Gastroesophageal sphincter (tissue), 4 donors: Measurements from ENCODE around the gene SZT2. TPM values are rescaled to one million over a fixed set of nuclear protein-coding genes. Genes with fewer than 3 reads are reported as not detected.

Experiments
- ATAC-seq: fragments of 150-250 bp; one replicate; pipeline ENCODE4 v1.9.1; 2016; ENCODE audit warnings: mild to moderate bottlenecking, moderate library complexity
- H3K27ac ChIP-seq, 4 donors: fragments of 200-600 bp; sonication (generic) in 3 of 4; 1 replicate in 3 of 4; 2 replicates in 1 of 4; pipeline ENCODE4 v1.5.1; 2016 to 2019
- H3K27me3 ChIP-seq: fragments of 200-600 bp; sonication (generic); one replicate; pipeline ENCODE4 v1.5.1; 2019
- H3K36me3 ChIP-seq, 2 donors: fragments of 200-600 bp; sonication (generic); one replicate each; pipeline ENCODE4 v1.5.1; 2019; ENCODE audit warnings: control low read depth in 1 of 2
- H3K4me1 ChIP-seq, 3 donors: fragments of 200-600 bp; sonication (generic); 1 replicate in 2 of 3; 2 replicates in 1 of 3; pipeline ENCODE4 v1.5.1; 2016 to 2019; ENCODE audit warnings: control low read depth in 2 of 3
- H3K4me3 ChIP-seq, 2 donors: fragments of 200-600 bp; sonication (generic); one replicate each; pipeline ENCODE4 v1.5.1; 2019; ENCODE audit warnings: mild to moderate bottlenecking in 1 of 2, moderate library complexity in 1 of 2
- H3K9me3 ChIP-seq, 3 donors: fragments of 200-600 bp; sonication (generic); one replicate each; pipeline ENCODE4 v1.5.1; 2017 to 2019; ENCODE audit warnings: control low read depth in 2 of 3
- EP300 ChIP-seq: sonication (generic); formaldehyde crosslinking; IDR thresholded peaks from one replicate; pipeline ENCODE4 v1.6.1; 2017; ENCODE audit warnings: antibody characterized with exemption, mild to moderate bottlenecking
- POLR2A ChIP-seq, 2 donors: fragments of 450-650 bp; IDR thresholded peaks; one replicate each; pipeline ENCODE4 v1.6.1; 2017; ENCODE audit warnings: antibody characterized with exemption in 2 of 2, mild to moderate bottlenecking in 2 of 2, moderate library complexity in 1 of 2
- POLR2AphosphoS5 ChIP-seq: sonication (generic); formaldehyde crosslinking; IDR thresholded peaks from one replicate; pipeline ENCODE4 v1.6.1; 2017; ENCODE audit warnings: antibody characterized with exemption
- WGBS, 2 donors: methylation state at CpG; one replicate each; pipeline ENCODE4 v1.1.5; 2018; ENCODE audit warnings: low coverage in 1 of 2; 5-methylcytosine and 5-hydroxymethylcytosine counted together
- total RNA-seq, 4 donors: library from RNA; depleted of rRNA; stranded (reverse); fragments of >200 nt; gene quantifications; one replicate each; pipeline ENCODE4 v1.1.0, GENCODE V29; 2016
- TF ChIP-seq, protein P1 (sequence below), 4 experiments: fragments of 200-600 bp in 2 of 4; fragments of 450-650 bp in 2 of 4; sonication (generic) in 1 of 4; IDR thresholded peaks; one replicate each; pipeline ENCODE4 v1.5.1; 2017 to 2019; ENCODE audit warnings: antibody characterized with exemption in 4 of 4, mild to moderate bottlenecking in 2 of 4, moderate library complexity in 2 of 4

SZT2 gene
- total RNA-seq, 4 donors from 2014 or later: 13.1 to 40.0 (median 35.1) TPM

DNA sequence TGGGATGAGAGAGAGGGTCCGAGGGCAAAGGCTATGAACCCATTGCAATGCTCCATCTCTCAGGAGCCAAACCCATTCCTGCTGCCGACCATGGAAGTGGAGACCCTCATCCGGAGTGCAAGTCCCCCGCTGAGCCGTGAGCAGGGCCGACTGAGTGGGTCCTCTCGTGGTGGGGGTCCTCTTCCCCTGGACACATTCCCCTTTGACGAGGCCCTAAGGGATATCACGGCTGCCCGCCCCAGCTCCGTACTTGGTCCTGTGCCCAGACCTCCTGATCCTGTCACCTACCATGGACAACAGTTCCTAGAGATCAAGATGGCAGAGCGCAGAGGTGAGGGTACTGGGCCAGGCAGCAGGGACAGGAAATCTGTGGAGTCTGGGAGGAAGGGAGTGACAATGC, 53.1 kb downstream of the SZT2 start:
- no peaks in the 10 kb centered on the region for H3K27me3 ChIP-seq
- no peak overlapping the region for H3K27ac ChIP-seq
- H3K4me1 ChIP-seq: no peaks in the 10 kb centered on the region
- H3K4me3 ChIP-seq: no peak overlapping the region
- no peak for ATAC-seq
- H3K36me3 ChIP-seq: peaks cover 0 to 100% of the 10 kb centered on the region in 2 donors
- WGBS, 2 donors: 54% methylated on average over 2 of the region's 12 CpGs; no CpG with 5 or more reads in 1 of the 2 donors
- TF ChIP-seq, protein P1, sequence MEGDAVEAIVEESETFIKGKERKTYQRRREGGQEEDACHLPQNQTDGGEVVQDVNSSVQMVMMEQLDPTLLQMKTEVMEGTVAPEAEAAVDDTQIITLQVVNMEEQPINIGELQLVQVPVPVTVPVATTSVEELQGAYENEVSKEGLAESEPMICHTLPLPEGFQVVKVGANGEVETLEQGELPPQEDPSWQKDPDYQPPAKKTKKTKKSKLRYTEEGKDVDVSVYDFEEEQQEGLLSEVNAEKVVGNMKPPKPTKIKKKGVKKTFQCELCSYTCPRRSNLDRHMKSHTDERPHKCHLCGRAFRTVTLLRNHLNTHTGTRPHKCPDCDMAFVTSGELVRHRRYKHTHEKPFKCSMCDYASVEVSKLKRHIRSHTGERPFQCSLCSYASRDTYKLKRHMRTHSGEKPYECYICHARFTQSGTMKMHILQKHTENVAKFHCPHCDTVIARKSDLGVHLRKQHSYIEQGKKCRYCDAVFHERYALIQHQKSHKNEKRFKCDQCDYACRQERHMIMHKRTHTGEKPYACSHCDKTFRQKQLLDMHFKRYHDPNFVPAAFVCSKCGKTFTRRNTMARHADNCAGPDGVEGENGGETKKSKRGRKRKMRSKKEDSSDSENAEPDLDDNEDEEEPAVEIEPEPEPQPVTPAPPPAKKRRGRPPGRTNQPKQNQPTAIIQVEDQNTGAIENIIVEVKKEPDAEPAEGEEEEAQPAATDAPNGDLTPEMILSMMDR (IDR thresholded peaks at IDR 0.05): no peak
- TF ChIP-seq POLR2AphosphoS5 (no peak), POLR2A (IDR thresholded peaks at IDR 0.05) (no peak), EP300 (no peak)
- H3K9me3 ChIP-seq: no peaks in the 10 kb centered on the region

DNA sequence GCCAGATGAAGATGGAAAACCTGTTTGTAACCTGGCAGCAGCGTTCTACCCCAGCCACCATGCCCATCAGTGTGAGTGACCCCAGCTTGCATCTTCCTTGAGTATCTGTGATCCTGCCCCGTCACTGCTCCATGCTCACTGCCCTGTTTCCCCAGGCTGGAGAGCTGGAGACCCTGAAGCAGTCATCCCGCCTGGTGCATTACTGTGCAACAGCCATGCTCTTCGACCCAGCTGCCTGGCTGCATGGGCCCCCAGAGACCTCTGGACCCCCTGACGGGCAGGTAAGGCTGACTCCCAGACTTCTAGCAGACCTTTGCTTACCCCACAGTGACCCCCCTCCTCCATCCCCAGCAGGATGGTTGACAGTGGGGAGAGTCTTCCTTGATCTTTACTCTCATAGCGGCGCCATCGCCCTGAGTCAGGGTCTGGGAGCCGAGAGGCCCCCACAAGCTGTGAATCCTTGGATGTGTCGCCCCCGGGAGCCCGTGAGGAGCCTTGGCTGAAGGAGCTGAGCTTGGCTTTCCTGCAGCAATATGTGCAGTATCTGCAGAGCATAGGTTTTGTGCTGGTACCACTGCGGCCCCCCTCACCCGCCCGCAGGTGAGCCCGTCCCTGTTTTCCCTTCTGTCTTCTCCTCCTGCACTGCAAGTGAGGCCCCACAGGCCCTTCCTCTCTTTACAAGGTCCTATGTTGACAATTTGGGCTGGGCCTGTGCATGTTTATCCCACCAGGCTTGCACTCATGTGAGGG, 53.7 kb downstream of the SZT2 start:
- 91 to 93% methylated on average over 6 to 9 of the region's 16 CpGs for WGBS, 2 donors
- H3K27ac ChIP-seq: no peak overlapping the region
- H3K4me3 ChIP-seq: no peak overlapping the region
- no peaks in the 10 kb centered on the region for H3K4me1 ChIP-seq
- no peak for ATAC-seq
- no peaks in the 10 kb centered on the region for H3K27me3 ChIP-seq
- H3K36me3 ChIP-seq: peaks cover 0 to 100% of the 10 kb centered on the region in 2 donors
- no peaks in the 10 kb centered on the region for H3K9me3 ChIP-seq
- TF ChIP-seq POLR2AphosphoS5: no peak
- no peak for TF ChIP-seq POLR2A (IDR thresholded peaks at IDR 0.05)
- TF ChIP-seq EP300: no peak
- TF ChIP-seq, protein P1 (IDR thresholded peaks at IDR 0.05): no peak

DNA sequence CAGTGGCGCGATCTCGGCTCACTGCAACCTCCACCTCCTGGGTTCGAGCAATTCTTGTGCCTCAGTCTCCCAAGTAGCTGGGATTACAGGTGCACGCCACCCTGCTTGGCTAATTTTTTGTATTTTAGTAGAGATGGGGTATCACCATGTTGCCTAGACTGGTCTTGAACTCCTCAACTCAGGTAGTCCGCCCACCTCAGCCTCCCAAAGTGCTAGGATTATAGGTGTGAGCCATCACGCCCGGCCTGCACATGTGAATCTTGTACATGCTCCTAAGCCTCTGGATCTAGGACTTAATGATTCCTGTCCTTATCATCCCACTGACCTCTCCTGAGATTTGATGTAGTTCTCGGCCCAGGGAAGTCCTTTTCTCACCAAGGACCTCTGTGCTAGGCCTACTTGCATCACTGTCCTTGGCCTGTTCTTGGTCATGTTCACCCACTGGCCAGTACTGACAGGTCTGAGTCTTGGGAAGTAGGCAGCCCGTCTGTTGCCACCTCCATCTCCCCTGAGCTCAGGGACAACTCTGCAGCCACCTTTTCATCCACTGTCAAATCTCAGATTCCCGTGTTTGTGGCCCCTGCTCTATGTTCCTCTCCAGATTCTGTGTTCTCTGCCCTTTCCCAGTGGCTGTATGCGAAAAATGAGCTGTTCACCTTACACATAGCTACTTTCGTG, 54.6 kb downstream of the SZT2 start:
- H3K36me3 ChIP-seq: peaks cover 0 to 100% of the 10 kb centered on the region in 2 donors
- H3K4me1 ChIP-seq: no peaks in the 10 kb centered on the region
- TF ChIP-seq EP300: no peak
- no peak for TF ChIP-seq POLR2A (IDR thresholded peaks at IDR 0.05)
- TF ChIP-seq, protein P1 (IDR thresholded peaks at IDR 0.05): no peak
- TF ChIP-seq POLR2AphosphoS5: no peak
- H3K27me3 ChIP-seq: no peaks in the 10 kb centered on the region
- no peaks in the 10 kb centered on the region for H3K9me3 ChIP-seq
- H3K27ac ChIP-seq: no peak overlapping the region
- H3K4me3 ChIP-seq: no peak overlapping the region
- WGBS, 2 donors: 88 to 89% methylated on average over 7 to 11 of the region's 13 CpGs
- no peak for ATAC-seq

DNA sequence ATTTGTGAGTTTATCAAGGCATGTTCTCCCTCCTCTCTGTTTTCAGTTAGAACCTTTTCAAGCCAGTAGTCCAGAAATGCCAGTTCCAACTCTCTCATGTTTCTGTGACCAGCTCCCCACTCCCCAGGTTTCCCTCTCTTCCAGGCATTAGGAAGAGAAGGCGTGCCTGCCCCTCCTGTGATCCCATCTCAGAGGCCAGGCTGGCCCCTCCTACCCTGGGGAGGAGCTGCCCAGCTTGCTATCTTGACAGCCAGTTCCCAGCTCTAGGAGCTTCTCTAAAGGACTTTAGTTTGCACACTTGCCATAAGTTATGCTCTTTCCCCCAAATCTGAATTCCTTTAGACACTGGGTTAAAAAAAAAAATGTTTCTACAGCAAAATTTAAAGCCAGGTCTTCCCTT, 55.1 kb downstream of the SZT2 start:
- Histone ChIP-seq H3K9me3 (no peaks in the 10 kb centered on the region), H3K36me3 (peaks cover 0 to 100% of the 10 kb centered on the region in 2 donors), H3K27me3 (no peaks in the 10 kb centered on the region), H3K27ac (no peak overlapping the region), H3K4me1 (no peaks in the 10 kb centered on the region), H3K4me3 (no peak overlapping the region)
- WGBS, 2 donors: 33 to 50% methylated on average over 1 of the region's 1 CpG
- TF ChIP-seq POLR2A (IDR thresholded peaks at IDR 0.05) (no peak), EP300 (no peak)
- TF ChIP-seq, protein P1 (IDR thresholded peaks at IDR 0.05): no peak
- no peak for ATAC-seq
